ENCODE measurements around the gene MIEN1.

- TF ChIP-seq YY1 (IDR thresholded peaks at IDR 0.05; ENCODE audit: insufficient read depth, insufficient read length) (no peak), ZNF274 (IDR thresholded peaks at IDR 0.05; ENCODE audit: low read depth, low read length) (no peak)
These were observed 5.5 kb upstream of the MIEN1 start for GRCh38 chr17:39735882-39736281.
